GM19099 (cell line): ENCODE data around the gene CNKSR3.

Experiments used
- POLR2A ChIP-seq: IDR thresholded peaks from 3 replicates; pipeline ENCODE4 v1.6.1; 2011; ENCODE audit warnings: low read depth; ENCODE audit not compliant: insufficient read length; ENCODE audit errors: extremely low read depth

CNKSR3 gene

GRCh38 chr6:154535147-154535546, 24.7 kb upstream of the CNKSR3 start:
- no peak for TF ChIP-seq POLR2A

- TF ChIP-seq POLR2A = no peak
Measured at GRCh38 chr6:154534531-154534930, 24.0 kb upstream of the CNKSR3 start.

- TF ChIP-seq POLR2A = no peak
Measured at GRCh38 chr6:154532426-154532825, 21.9 kb upstream of the CNKSR3 start.

DNA sequence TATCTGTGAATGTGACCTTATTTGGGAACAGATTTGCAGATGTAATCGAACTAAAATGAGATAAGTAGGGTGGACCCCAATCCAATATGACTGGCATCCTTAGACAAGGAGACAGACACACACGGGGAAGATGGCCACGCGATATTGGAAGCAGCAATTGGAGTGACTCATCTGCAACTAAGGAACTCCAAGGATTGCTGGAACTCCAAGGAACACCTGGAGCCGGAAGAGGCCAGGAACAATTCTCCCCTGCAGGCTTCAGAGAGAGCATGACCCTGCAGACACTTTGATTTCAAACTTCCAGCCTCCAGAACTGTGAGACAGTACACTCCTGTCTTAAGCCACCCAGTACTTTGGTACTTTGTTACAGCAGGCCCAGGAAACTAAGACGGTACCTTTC, 19.5 kb upstream of the CNKSR3 start:
- no peak for TF ChIP-seq POLR2A

- TF ChIP-seq POLR2A = no peak
Measured at GRCh38 chr6:154528310-154528915, 17.9 kb upstream of the CNKSR3 start.

DNA sequence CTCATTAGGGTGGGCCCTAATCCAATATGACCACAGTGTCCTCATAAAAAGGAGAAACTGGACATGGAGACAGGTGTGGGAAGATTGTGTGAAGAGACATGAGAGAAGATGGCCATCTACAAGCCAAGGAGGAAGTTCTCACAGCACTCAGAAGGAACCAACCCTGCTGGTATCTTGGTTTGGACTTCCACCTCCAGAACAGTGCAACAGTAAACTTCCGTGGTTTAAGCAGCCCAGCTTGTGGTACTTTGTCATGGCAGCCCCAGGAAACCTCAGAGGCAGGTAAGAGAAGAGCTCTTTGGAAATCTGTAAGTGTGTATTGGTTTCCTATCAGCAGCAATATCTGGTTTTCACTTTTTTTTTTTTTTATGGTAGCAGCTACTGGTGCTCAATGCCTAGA, 16.5 kb upstream of the CNKSR3 start:
- TF ChIP-seq POLR2A = no peak

GRCh38 chr6:154522576-154522975, 12.1 kb upstream of the CNKSR3 start:
- TF ChIP-seq POLR2A = no peak

- TF ChIP-seq POLR2A = no peak
Measured at GRCh38 chr6:154521412-154521811, 10.9 kb upstream of the CNKSR3 start.

GRCh38 chr6:154520280-154520679, 9.8 kb upstream of the CNKSR3 start:
- no peak for TF ChIP-seq POLR2A

DNA sequence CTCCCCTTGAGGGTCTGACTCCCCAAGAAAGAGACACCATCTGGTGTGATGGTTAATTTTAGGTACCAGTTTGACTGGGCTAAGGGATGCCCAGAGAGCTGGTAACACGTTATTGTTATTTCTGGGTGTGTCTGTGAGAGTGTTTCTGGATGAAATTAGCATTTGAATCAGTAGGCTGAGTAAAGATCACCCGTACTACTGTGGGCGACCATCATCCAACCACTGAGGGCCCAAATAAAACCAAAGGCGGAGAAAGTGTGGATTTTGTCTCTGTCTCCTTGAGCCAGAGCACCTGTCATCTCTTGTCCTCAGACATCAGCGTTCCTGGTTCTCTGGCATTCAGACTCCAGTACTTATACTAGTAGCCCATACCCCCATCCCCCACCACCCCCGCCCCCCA, 7.9 kb upstream of the CNKSR3 start:
- no peak for TF ChIP-seq POLR2A

GRCh38 chr6:154516276-154516675, 5.8 kb upstream of the CNKSR3 start:
- no peak for TF ChIP-seq POLR2A

DNA sequence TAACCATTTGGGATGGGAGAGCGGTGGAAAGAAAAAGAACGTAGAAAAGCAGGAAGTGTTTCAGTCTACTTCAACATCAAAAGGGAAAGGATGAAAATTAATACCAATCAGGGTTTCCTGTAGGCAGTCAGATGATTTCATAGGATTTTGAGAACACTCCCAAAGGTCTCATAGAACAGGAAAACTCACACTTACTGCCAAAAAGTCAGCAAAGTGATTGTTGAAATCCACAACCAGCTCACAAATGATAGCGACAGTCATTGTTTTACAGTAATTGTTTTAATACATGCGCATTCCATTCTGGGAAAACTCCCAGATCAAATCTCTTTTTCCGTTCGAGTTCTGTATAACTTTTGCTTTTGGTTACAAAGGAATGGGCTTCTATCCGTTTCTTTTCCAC, 5.3 kb upstream of the CNKSR3 start:
- TF ChIP-seq POLR2A = no peak

- no peak for TF ChIP-seq POLR2A
Measured at GRCh38 chr6:154514481-154514880, 4.0 kb upstream of the CNKSR3 start.

GRCh38 chr6:154513601-154514320, 3.3 kb upstream of the CNKSR3 start:
- TF ChIP-seq POLR2A = no peak

DNA sequence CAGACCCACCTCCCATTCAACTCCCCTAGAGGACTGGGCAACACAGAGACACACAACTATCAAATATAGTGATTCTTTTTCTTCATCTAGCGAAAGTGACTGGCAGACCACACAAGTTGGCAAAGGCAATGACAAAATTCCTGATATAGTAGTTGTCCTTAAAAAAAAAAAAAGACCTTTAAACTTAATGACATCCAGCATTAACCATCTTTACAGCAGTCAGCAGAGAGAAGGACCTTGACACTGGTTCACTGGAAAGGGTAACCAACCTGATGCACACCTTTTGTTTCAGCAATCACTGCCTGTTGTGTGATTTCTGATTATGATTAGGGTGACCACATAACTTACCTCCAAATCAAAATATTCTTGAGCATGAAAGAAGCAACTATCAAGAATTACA, 1.7 kb upstream of the CNKSR3 start:
- no peak for TF ChIP-seq POLR2A

- no peak for TF ChIP-seq POLR2A
Measured at GRCh38 chr6:154511791-154512190, 1.3 kb upstream of the CNKSR3 start.
